Esophagus squamous epithelium (tissue), 5 donors: ENCODE results near the gene PFDN1. TPM values are rescaled to one million over a fixed set of nuclear protein-coding genes. Genes with fewer than 3 reads are reported as not detected.

Source experiments
- DNase-seq: peaks from one replicate; lab custom pipeline; 2025; lab: John Stamatoyannopoulos, UW
- H3K27ac ChIP-seq, 4 donors: fragments of 200-600 bp; sonication (generic); one replicate each; pipeline ENCODE4 v1.5.1; 2016 to 2019; ENCODE audit warnings: mild to moderate bottlenecking in 1 of 4
- H3K27me3 ChIP-seq, 4 donors: fragments of 200-600 bp; sonication (generic); 1 replicate in 3 of 4; 2 replicates in 1 of 4; pipeline versions ENCODE4 v1.5.1 to v1.6.0; 2017 to 2021; ENCODE audit warnings: antibody characterized with exemption in 1 of 4
- H3K36me3 ChIP-seq, 3 donors: fragments of 200-600 bp; sonication (generic); one replicate each; pipeline ENCODE4 v1.5.1; 2016 to 2019
- H3K4me1 ChIP-seq, 3 donors: fragments of 200-600 bp; sonication (generic); one replicate each; pipeline ENCODE4 v1.5.1; 2017 to 2019
- H3K4me3 ChIP-seq, 4 donors: fragments of 200-600 bp; sonication (generic); 1 replicate in 3 of 4; 2 replicates in 1 of 4; pipeline ENCODE4 v1.5.1; 2016 to 2019; ENCODE audit warnings: mild to moderate bottlenecking in 2 of 4, moderate library complexity in 1 of 4
- H3K9me3 ChIP-seq, 3 donors: fragments of 200-600 bp; sonication (generic); one replicate each; pipeline ENCODE4 v1.5.1; 2016 to 2019
- CTCF ChIP-seq, 6 experiments: fragments of 450-650 bp in 4 of 6; fragments of 200-600 bp in 2 of 6; sonication (generic) in 2 of 6; IDR thresholded peaks; one replicate each; pipeline ENCODE4 v1.5.1; 2016 to 2019; ENCODE audit warnings: antibody characterized with exemption in 6 of 6, mild to moderate bottlenecking in 4 of 6, moderate library complexity in 4 of 6
- POLR2A ChIP-seq, 4 donors: fragments of 450-650 bp; IDR thresholded peaks; one replicate each; pipeline ENCODE4 v1.6.1; 2017; ENCODE audit warnings: antibody characterized with exemption in 4 of 4, mild to moderate bottlenecking in 4 of 4, moderate library complexity in 3 of 4
- WGBS, 2 donors: methylation state at CpG; one replicate each; pipeline ENCODE4 v1.1.5; 2018; 5-methylcytosine and 5-hydroxymethylcytosine counted together
- intact Hi-C: fragments of 100-400 bp; cut with DNase I; formaldehyde crosslinking; loops from one replicate; pipeline ENCODE4 v1.15.0; 2022
- total RNA-seq, 4 donors: library from RNA; depleted of rRNA; stranded (reverse); fragments of >200 nt; gene quantifications; one replicate each; pipeline ENCODE4 v1.1.0, GENCODE V29; 2016
- donor health status: DM: yes; HTN: yes; CAD: no.

The PFDN1 gene
- total RNA-seq, 4 donors from 2014 or later = 38.1 to 67.5 (median 60.4) TPM

GRCh38 chr5:140324617-140325241 lies 21.8 kb upstream of the PFDN1 start:
- Histone ChIP-seq H3K27me3 (no peaks in the 10 kb centered on the region), H3K4me3 (no peak overlapping the region), H3K4me1 (peaks cover 26 to 68% (median 44%) of the 10 kb centered on the region in 3 donors), H3K27ac (peak overlapping the region; percentile 3 to 84 (median 82)), H3K9me3 (no peaks in the 10 kb centered on the region), H3K36me3 (no peaks in the 10 kb centered on the region)
- TF ChIP-seq POLR2A (IDR thresholded peaks at IDR 0.05) = no peak
- TF ChIP-seq CTCF (IDR thresholded peaks at IDR 0.05) = no peak
- intact Hi-C loops = no loop called here
- DNase-seq = no peak
- 6 to 22% methylated on average over 1 of the region's 1 CpG for WGBS, 2 donors

- WGBS, 2 donors = 68 to 74% methylated on average over 5 of the region's 5 CpGs
These were observed 21.2 kb upstream of the PFDN1 start for GRCh38 chr5:140324041-140324600.

GRCh38 chr5:140322751-140323731 lies 20.1 kb upstream of the PFDN1 start:
- intact Hi-C loops = no loop called here
- Histone ChIP-seq H3K4me1 (peaks cover 26 to 77% (median 53%) of the 10 kb centered on the region in 3 donors), H3K36me3 (no peaks in the 10 kb centered on the region), H3K27ac (peak overlapping the region; percentile 67 to 84 (median 82)), H3K4me3 (no peak overlapping the region), H3K27me3 (no peaks in the 10 kb centered on the region), H3K9me3 (no peaks in the 10 kb centered on the region)
- TF ChIP-seq CTCF (IDR thresholded peaks at IDR 0.05) (no peak), POLR2A (IDR thresholded peaks at IDR 0.05) (no peak)
- DNase-seq = no peak
- WGBS, 2 donors = 25 to 28% methylated on average over 4 to 5 of the region's 9 CpGs

More at GRCh38 chr5:140324041-140324600, 21.2 kb upstream of the PFDN1 start:
- Histone ChIP-seq H3K27ac (peak overlapping the region; percentile 67 to 84 (median 82)), H3K36me3 (no peaks in the 10 kb centered on the region), H3K9me3 (no peaks in the 10 kb centered on the region), H3K4me1 (peaks cover 26 to 74% (median 46%) of the 10 kb centered on the region in 3 donors), H3K27me3 (no peaks in the 10 kb centered on the region), H3K4me3 (no peak overlapping the region)
- no peak for DNase-seq
- intact Hi-C loops = no loop called here
- no peak for TF ChIP-seq CTCF (IDR thresholded peaks at IDR 0.05)
- TF ChIP-seq POLR2A (IDR thresholded peaks at IDR 0.05) = no peak

GRCh38 chr5:140321796-140322195 lies 18.9 kb upstream of the PFDN1 start:
- no peak for DNase-seq
- WGBS, 2 donors = 44 to 75% methylated on average over 2 of the region's 2 CpGs
- intact Hi-C loops = no loop called here
- no peaks in the 10 kb centered on the region for H3K9me3 ChIP-seq
- H3K36me3 ChIP-seq = no peaks in the 10 kb centered on the region
- peaks cover 26 to 71% (median 47%) of the 10 kb centered on the region in 3 donors for H3K4me1 ChIP-seq
- H3K4me3 ChIP-seq = no peak overlapping the region
- TF ChIP-seq CTCF (IDR thresholded peaks at IDR 0.05) (no peak), POLR2A (IDR thresholded peaks at IDR 0.05) (no peak)
- peak overlapping the region in 3 of 4 donors; percentile 1 to 84 (median 62) for H3K27ac ChIP-seq
- H3K27me3 ChIP-seq = no peaks in the 10 kb centered on the region
